Nephron (organoid): Measurements from ENCODE around the gene TESPA1.

ENCODE experiments used
- H3K27ac Mint-ChIP-seq, 3 experiments: 2 replicates each; pipeline ENCODE4 v1.8.0; 2020; ENCODE audit warnings: mixed read lengths in 3 of 3, mild to moderate bottlenecking in 2 of 3, moderate library complexity in 1 of 3
- H3K27me3 Mint-ChIP-seq: 2 replicates; pipeline ENCODE4 v1.8.0; 2021; ENCODE audit warnings: low read depth, mild to moderate bottlenecking, moderate library complexity, mixed read lengths
- H3K36me3 Mint-ChIP-seq: 2 replicates; pipeline ENCODE4 v1.8.0; 2020; ENCODE audit warnings: low read depth, mixed read lengths
- H3K4me1 Mint-ChIP-seq: 2 replicates; pipeline ENCODE4 v1.8.0; 2020; ENCODE audit warnings: mixed read lengths
- H3K4me3 Mint-ChIP-seq, 3 experiments: 2 replicates each; pipeline ENCODE4 v1.8.0; 2020; ENCODE audit warnings: mild to moderate bottlenecking in 3 of 3, mixed read lengths in 3 of 3, moderate library complexity in 2 of 3
- H3K9me3 Mint-ChIP-seq: 2 replicates; pipeline ENCODE4 v1.8.0; 2020; ENCODE audit warnings: mixed read lengths
- CTCF ChIP-seq, 3 experiments: fragments of 200-600 bp; sonication (generic); IDR thresholded peaks; one replicate each; pipeline ENCODE4 v1.5.0; 2021; ENCODE audit warnings: antibody characterized with exemption in 3 of 3; ENCODE audit not compliant: unreplicated experiment in 3 of 3

TESPA1 gene

GRCh38 chr12:54984658-54985376, at the start of gene TESPA1:
TSS of gene TESPA1 (minus strand) at chr12:54984762. CDS start at chr12:54974562, 10,200 bp downstream.
- no peak for TF ChIP-seq CTCF (IDR thresholded peaks at IDR 0.05; ENCODE audit: unreplicated experiment in 3 of 3)
- H3K4me3 Mint-ChIP-seq, result no peak within 1 kb of the TSS
- H3K36me3 Mint-ChIP-seq, result no peaks in the 10 kb centered on the region
- H3K27me3 Mint-ChIP-seq, result no peaks in the 10 kb centered on the region
- H3K9me3 Mint-ChIP-seq, result no peaks in the 10 kb centered on the region
- H3K4me1 Mint-ChIP-seq, result peaks cover 12% of the 10 kb centered on the region
- no peak within 1 kb of the TSS for H3K27ac Mint-ChIP-seq

GRCh38 chr12:55034218-55034617, 49.7 kb upstream of the TESPA1 start:
- Mint-ChIP-seq H3K36me3 (no peaks in the 10 kb centered on the region), H3K27me3 (no peaks in the 10 kb centered on the region), H3K4me3 (no peak overlapping the region), H3K9me3 (no peaks in the 10 kb centered on the region), H3K4me1 (peaks cover 26% of the 10 kb centered on the region), H3K27ac (no peak overlapping the region)
- TF ChIP-seq CTCF (IDR thresholded peaks at IDR 0.05; ENCODE audit: unreplicated experiment in 3 of 3), result no peak

GRCh38 chr12:55025508-55025907, 40.9 kb upstream of the TESPA1 start:
- Mint-ChIP-seq H3K4me3 (no peak overlapping the region), H3K9me3 (no peaks in the 10 kb centered on the region), H3K36me3 (no peaks in the 10 kb centered on the region), H3K27me3 (peaks cover 20% of the 10 kb centered on the region), H3K27ac (no peak overlapping the region), H3K4me1 (no peaks in the 10 kb centered on the region)
- TF ChIP-seq CTCF (IDR thresholded peaks at IDR 0.05; ENCODE audit: unreplicated experiment in 3 of 3), result no peak

- H3K9me3 Mint-ChIP-seq, result no peaks in the 10 kb centered on the region
- no peaks in the 10 kb centered on the region for H3K4me1 Mint-ChIP-seq
- no peak overlapping the region for H3K4me3 Mint-ChIP-seq
- no peaks in the 10 kb centered on the region for H3K36me3 Mint-ChIP-seq
- no peak for TF ChIP-seq CTCF (IDR thresholded peaks at IDR 0.05; ENCODE audit: unreplicated experiment in 3 of 3)
- H3K27ac Mint-ChIP-seq, result no peak overlapping the region
- peaks cover 26% of the 10 kb centered on the region for H3K27me3 Mint-ChIP-seq
Measured at GRCh38 chr12:55024575-55024974, 40.0 kb upstream of the TESPA1 start.

- Mint-ChIP-seq H3K9me3 (no peaks in the 10 kb centered on the region), H3K27ac (no peak within 1 kb of the TSS), H3K36me3 (no peaks in the 10 kb centered on the region), H3K4me3 (no peak within 1 kb of the TSS), H3K4me1 (no peaks in the 10 kb centered on the region), H3K27me3 (peaks cover 29% of the 10 kb centered on the region)
- TF ChIP-seq CTCF (IDR thresholded peaks at IDR 0.05; ENCODE audit: unreplicated experiment in 3 of 3), result no peak
Measured at GRCh38 chr12:55019784-55020183, 35.2 kb upstream of the TESPA1 start, which contains the start of gene NEUROD4. TSS of gene NEUROD4 (plus strand) at chr12:55019974. CDS start at chr12:55026440, 6,466 bp downstream.

GRCh38 chr12:55017416-55017925, 32.9 kb upstream of the TESPA1 start:
- H3K4me1 Mint-ChIP-seq, result no peaks in the 10 kb centered on the region
- TF ChIP-seq CTCF (IDR thresholded peaks at IDR 0.05; ENCODE audit: unreplicated experiment in 3 of 3), result no peak
- peaks cover 20% of the 10 kb centered on the region for H3K27me3 Mint-ChIP-seq
- no peaks in the 10 kb centered on the region for H3K36me3 Mint-ChIP-seq
- H3K9me3 Mint-ChIP-seq, result peaks cover 6% of the 10 kb centered on the region
- no peak overlapping the region for H3K4me3 Mint-ChIP-seq
- H3K27ac Mint-ChIP-seq, result no peak overlapping the region
